ENCODE data around the gene ATP5F1B.

Gene ATP5F1B

GRCh38 chr12:56614627-56615026 lies 31.2 kb downstream of the ATP5F1B start:
- no peak for DNase-seq

- DNase-seq, result no peak
These were observed 41.4 kb downstream of the ATP5F1B start for GRCh38 chr12:56604355-56604754.

GRCh38 chr12:56602239-56602638 lies 43.5 kb downstream of the ATP5F1B start:
- no peak for DNase-seq

GRCh38 chr12:56601503-56601902 lies 44.3 kb downstream of the ATP5F1B start:
- DNase-seq, result no peak

- DNase-seq, result no peak
These were observed 45.0 kb downstream of the ATP5F1B start for GRCh38 chr12:56600753-56601152.

DNA sequence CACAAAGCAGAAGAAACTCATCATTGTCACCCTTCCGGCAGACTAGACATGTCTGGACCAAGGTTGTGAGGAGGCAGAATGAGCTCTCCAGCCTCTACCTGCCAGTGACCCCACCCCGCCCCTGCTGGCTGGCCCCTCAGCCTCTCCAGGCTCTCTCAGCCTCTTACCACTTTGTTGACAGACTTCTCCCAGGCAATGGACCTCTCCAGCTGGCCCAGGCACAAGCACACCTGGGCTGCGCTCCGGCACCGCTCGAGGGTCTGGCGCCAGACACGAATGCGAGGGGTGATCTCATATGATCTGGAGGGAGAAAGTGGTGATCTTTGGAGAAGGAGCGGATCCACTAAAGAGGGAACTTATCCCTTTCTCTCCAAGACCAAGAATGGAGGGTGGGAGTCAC lies 46.0 kb downstream of the ATP5F1B start:
- no peak for DNase-seq

- no peak for DNase-seq
These were observed 46.7 kb downstream of the ATP5F1B start for GRCh38 chr12:56599041-56599440.

- DNase-seq, result no peak
These were observed 49.0 kb downstream of the ATP5F1B start for GRCh38 chr12:56596815-56597214.

DNA sequence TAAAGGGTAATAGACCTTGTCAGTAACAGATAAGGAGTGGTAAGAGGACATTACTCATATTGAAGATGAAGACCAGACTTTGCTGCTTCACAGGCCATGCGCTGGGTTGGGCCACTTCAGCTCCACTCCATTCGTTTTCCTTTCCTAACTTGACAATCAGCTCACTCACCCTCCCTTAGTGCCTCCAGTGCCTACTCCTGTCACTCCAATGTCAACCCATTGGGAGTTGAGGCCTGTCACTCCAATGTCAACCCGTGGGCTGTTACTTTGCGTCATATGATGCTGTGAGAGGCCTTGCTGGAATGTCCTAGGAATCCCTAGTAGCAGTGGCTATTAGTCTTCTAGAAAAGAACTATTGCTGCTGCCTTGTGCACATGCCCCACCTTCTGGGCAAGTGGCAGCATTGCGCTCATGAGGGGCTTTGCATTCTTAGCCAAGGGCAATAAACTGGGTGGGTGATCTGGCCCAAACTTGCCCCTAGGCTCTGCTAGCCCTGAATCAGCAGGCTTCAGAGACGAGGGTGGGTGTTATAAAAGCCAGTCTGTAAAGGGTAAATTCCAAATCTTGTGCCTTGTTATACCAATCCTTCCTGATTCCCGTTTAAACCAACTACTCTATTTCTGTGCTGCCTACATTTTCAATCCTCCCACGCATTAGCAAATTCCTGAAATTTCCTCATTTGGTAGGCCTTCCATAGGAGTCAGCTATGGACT lies 51.7 kb downstream of the ATP5F1B start:
- DNase-seq, result no peak

- DNase-seq, result no peak
These were observed 53.8 kb downstream of the ATP5F1B start for GRCh38 chr12:56591961-56592360.

DNA sequence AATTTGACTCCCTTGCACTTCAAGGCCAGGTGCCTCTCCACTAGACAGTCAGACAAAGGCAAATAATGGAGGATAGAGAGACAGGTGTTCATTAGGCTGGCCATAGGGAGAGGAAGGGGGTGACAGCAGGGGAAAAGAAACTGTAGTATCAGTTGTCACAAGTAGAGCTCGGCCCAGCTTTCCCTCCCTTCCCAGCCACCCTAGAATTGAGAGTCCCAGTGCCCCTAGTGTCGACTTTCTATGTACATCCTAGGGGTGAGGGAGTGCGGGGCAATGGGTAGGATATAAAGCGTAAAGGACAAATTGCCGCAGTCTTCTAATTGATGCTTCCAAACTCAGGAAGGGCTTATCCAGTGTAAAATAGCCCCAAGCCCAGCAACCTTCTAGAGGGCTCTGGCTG lies 54.7 kb downstream of the ATP5F1B start:
- DNase-seq, result no peak

GRCh38 chr12:56590237-56590830 lies 55.5 kb downstream of the ATP5F1B start:
- no peak for DNase-seq

- no peak for DNase-seq
These were observed 56.0 kb downstream of the ATP5F1B start for GRCh38 chr12:56589783-56590182.
